ENCODE measurements around the gene CNOT3.

CNOT3 gene

DNA sequence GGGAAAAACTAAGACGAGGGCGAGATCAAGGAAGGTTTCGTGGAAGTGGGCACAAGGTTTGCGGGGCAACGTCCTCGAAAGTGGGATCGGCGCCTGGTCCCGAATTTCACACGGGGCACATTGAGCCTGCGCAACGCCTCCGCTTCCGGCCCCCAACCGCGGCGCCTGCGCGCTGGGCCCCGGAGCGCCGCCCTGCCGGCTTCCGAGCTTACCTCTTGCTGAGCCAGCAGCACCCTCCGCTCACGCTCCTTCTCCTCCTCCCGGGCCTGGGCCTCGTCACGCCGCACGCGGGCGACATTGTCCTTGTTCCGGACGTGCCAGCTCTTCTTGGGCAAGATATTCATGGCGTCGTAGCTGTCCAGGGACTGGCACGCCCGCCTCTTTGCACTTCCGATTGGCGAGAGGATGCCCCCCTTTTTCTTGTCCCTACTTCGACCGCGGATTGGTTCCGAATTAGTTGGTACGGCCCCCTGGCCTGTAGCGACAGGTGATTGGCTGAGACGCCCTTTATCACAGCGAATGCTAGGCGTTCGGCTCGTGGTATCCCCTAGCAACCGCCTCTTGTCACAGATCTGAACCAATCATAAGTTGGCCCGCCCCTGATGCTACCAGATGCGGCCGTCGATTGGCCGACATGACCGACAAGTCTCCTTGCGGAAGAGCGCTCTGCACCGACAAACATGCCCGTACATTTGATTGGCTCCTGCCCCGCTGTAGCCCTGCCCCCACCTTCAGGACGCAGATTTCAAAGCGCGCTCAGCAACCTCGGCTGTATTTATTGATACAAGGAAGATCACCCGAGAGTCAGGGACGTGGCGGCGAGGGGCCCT is 22.0 kb downstream of the CNOT3 start, which contains the start of gene LENG1 (continued):
- no peak for TF ChIP-seq ZNF16 (tag by site-specific recombination; IDR thresholded peaks at IDR 0.05; ENCODE audit: low read depth)
- no peak for TF ChIP-seq ZFP41 (tag by site-specific recombination; IDR thresholded peaks at IDR 0.05; ENCODE audit: borderline replicate concordance)
- TF ChIP-seq, protein P1, sequence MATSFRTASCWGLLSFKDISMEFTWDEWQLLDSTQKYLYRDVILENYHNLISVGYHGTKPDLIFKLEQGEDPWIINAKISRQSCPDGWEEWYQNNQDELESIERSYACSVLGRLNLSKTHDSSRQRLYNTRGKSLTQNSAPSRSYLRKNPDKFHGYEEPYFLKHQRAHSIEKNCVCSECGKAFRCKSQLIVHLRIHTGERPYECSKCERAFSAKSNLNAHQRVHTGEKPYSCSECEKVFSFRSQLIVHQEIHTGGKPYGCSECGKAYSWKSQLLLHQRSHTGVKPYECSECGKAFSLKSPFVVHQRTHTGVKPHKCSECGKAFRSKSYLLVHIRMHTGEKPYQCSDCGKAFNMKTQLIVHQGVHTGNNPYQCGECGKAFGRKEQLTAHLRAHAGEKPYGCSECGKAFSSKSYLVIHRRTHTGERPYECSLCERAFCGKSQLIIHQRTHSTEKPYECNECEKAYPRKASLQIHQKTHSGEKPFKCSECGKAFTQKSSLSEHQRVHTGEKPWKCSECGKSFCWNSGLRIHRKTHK (tag by site-specific recombination; IDR thresholded peaks at IDR 0.05): no peak
- TF ChIP-seq ZNF629 (tag by site-specific recombination; IDR thresholded peaks at IDR 0.05): no peak
- TF ChIP-seq ZNF391 (tag by site-specific recombination; IDR thresholded peaks at IDR 0.05; ENCODE audit: borderline replicate concordance, low read depth): no peak
- TF ChIP-seq ZNF837 (tag by site-specific recombination; IDR thresholded peaks at IDR 0.05): no peak
- TF ChIP-seq, protein P2, sequence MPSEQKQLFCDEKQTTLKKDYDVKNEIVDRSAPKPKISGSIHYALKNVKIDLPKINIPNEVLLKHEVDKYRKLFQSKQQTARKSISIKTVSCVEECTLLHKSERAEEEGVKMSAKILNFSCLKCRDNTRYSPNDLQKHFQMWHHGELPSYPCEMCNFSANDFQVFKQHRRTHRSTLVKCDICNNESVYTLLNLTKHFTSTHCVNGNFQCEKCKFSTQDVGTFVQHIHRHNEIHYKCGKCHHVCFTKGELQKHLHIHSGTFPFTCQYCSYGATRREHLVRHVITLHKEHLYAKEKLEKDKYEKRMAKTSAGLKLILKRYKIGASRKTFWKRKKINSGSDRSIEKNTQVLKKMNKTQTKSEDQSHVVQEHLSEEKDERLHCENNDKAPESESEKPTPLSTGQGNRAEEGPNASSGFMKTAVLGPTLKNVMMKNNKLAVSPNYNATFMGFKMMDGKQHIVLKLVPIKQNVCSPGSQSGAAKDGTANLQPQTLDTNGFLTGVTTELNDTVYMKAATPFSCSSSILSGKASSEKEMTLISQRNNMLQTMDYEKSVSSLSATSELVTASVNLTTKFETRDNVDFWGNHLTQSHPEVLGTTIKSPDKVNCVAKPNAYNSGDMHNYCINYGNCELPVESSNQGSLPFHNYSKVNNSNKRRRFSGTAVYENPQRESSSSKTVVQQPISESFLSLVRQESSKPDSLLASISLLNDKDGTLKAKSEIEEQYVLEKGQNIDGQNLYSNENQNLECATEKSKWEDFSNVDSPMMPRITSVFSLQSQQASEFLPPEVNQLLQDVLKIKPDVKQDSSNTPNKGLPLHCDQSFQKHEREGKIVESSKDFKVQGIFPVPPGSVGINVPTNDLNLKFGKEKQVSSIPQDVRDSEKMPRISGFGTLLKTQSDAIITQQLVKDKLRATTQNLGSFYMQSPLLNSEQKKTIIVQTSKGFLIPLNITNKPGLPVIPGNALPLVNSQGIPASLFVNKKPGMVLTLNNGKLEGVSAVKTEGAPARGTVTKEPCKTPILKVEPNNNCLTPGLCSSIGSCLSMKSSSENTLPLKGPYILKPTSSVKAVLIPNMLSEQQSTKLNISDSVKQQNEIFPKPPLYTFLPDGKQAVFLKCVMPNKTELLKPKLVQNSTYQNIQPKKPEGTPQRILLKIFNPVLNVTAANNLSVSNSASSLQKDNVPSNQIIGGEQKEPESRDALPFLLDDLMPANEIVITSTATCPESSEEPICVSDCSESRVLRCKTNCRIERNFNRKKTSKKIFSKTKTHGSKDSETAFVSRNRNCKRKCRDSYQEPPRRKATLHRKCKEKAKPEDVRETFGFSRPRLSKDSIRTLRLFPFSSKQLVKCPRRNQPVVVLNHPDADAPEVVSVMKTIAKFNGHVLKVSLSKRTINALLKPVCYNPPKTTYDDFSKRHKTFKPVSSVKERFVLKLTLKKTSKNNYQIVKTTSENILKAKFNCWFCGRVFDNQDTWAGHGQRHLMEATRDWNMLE (tag by site-specific recombination; conservative IDR thresholded peaks at IDR 0.05; ENCODE audit: low read depth): no peak; the same call in 1 of the 2 replicates
- TF ChIP-seq ZNF664 (tag by site-specific recombination; IDR thresholded peaks at IDR 0.05): no peak
- no peak for TF ChIP-seq FEZF1 (tag by site-specific recombination; IDR thresholded peaks at IDR 0.05)
- TF ChIP-seq ZNF707 (tag by site-specific recombination; IDR thresholded peaks at IDR 0.05): no peak
- TF ChIP-seq TRIM28 (IDR thresholded peaks at IDR 0.05; ENCODE audit: borderline replicate concordance, low read length): 0 out of 2 replicates have a peak, but pooled peaks have one; percentile 10
- TF ChIP-seq, protein P3, sequence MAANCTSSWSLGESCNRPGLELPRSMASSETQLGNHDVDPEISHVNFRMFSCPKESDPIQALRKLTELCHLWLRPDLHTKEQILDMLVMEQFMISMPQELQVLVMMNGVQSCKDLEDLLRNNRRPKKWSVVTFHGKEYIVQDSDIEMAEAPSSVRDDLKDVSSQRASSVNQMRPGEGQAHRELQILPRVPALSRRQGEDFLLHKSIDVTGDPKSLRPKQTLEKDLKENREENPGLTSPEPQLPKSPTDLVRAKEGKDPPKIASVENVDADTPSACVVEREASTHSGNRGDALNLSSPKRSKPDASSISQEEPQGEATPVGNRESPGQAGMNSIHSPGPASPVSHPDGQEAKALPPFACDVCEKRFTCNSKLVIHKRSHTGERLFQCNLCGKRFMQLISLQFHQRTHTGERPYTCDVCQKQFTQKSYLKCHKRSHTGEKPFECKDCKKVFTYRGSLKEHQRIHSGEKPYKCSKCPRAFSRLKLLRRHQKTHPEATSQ (tag by site-specific recombination; IDR thresholded peaks at IDR 0.05): no peak
- TF ChIP-seq, protein P4, sequence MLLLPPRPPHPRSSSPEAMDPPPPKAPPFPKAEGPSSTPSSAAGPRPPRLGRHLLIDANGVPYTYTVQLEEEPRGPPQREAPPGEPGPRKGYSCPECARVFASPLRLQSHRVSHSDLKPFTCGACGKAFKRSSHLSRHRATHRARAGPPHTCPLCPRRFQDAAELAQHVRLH (tag by site-specific recombination; IDR thresholded peaks at IDR 0.05): no peak
- TF ChIP-seq ZNF24 (tag by site-specific recombination; IDR thresholded peaks at IDR 0.05): no peak
- TF ChIP-seq SALL2 (tag by site-specific recombination; IDR thresholded peaks at IDR 0.05; ENCODE audit: borderline replicate concordance): no peak
- no peak for TF ChIP-seq ZNF292 (tag by site-specific recombination; IDR thresholded peaks at IDR 0.05; ENCODE audit: borderline replicate concordance, low read depth)
- no peak for TF ChIP-seq IKZF3 (tag by site-specific recombination; IDR thresholded peaks at IDR 0.05)
- no peak for TF ChIP-seq ZNF112 (tag by site-specific recombination; IDR thresholded peaks at IDR 0.05)
- no peak for TF ChIP-seq ZNF274 (IDR thresholded peaks at IDR 0.05; ENCODE audit: low read length)
- no peak for TF ChIP-seq ZNF274 (tag by site-specific recombination; IDR thresholded peaks at IDR 0.05; ENCODE audit: borderline replicate concordance)
- TF ChIP-seq, protein P5, sequence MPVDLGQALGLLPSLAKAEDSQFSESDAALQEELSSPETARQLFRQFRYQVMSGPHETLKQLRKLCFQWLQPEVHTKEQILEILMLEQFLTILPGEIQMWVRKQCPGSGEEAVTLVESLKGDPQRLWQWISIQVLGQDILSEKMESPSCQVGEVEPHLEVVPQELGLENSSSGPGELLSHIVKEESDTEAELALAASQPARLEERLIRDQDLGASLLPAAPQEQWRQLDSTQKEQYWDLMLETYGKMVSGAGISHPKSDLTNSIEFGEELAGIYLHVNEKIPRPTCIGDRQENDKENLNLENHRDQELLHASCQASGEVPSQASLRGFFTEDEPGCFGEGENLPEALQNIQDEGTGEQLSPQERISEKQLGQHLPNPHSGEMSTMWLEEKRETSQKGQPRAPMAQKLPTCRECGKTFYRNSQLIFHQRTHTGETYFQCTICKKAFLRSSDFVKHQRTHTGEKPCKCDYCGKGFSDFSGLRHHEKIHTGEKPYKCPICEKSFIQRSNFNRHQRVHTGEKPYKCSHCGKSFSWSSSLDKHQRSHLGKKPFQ (tag by site-specific recombination; IDR thresholded peaks at IDR 0.05): no peak
- 0 out of 2 replicates have a peak, but pooled peaks have one; percentile 13 for TF ChIP-seq HOXC10 (CRISPR knock-in tag; IDR thresholded peaks at IDR 0.05)
- TF ChIP-seq ZNF394 (tag by site-specific recombination; IDR thresholded peaks at IDR 0.05; ENCODE audit: borderline replicate concordance): no peak
- TF ChIP-seq, protein P6, sequence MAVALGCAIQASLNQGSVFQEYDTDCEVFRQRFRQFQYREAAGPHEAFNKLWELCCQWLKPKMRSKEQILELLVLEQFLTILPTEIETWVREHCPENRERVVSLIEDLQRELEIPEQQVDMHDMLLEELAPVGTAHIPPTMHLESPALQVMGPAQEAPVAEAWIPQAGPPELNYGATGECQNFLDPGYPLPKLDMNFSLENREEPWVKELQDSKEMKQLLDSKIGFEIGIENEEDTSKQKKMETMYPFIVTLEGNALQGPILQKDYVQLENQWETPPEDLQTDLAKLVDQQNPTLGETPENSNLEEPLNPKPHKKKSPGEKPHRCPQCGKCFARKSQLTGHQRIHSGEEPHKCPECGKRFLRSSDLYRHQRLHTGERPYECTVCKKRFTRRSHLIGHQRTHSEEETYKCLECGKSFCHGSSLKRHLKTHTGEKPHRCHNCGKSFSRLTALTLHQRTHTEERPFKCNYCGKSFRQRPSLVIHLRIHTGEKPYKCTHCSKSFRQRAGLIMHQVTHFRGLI (tag by site-specific recombination; IDR thresholded peaks at IDR 0.05): no peak
- TF ChIP-seq KLF1 (tag by site-specific recombination; IDR thresholded peaks at IDR 0.05): no peak
- peak; percentile 90 for TF ChIP-seq ZNF341 (tag by site-specific recombination; IDR thresholded peaks at IDR 0.05; ENCODE audit: low read depth)
- TF ChIP-seq ZBTB1 (tag by site-specific recombination; IDR thresholded peaks at IDR 0.05): no peak
- no peak for TF ChIP-seq ZNF174 (tag by site-specific recombination; IDR thresholded peaks at IDR 0.05)
- TF ChIP-seq ZNF155 (tag by site-specific recombination; IDR thresholded peaks at IDR 0.05): no peak
